Measurements from ENCODE around the gene DOCK2. TPM values are rescaled to one million over a fixed set of nuclear protein-coding genes. Genes with fewer than 3 reads are reported as not detected.

Gene DOCK2
- total RNA-seq, 2 experiments from 2014 or later: 161 to 205 TPM

DNA sequence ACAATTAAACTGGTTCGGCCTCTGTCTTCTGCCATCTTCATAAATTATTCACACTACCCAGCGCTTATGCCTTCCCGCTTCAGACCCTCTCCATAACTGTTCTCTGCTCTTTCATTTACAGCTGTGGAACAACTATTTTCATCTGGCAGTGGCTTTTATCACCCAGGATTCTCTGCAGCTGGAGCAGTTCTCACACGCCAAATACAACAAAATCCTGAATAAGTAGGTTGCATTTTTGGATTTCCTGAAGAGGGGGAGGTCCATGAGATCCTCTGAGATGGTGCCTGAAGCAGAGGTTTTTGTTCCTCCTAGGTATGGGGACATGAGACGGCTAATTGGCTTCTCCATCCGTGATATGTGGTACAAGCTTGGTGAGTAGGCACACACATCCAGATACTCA lies 371.3 kb downstream of the DOCK2 start:
- intact Hi-C loops (cut with micrococcal nuclease; ENCODE audit: unreplicated experiment): no loop called here
- BruUV-seq (replicated peaks): no TSS peak
- Histone ChIP-seq H3K9me2 (ENCODE audit: insufficient read depth, low read length) (no peaks in the 10 kb centered on the region), H3K79me2 (ENCODE audit: insufficient read depth, low read depth, low read length) (no peaks in the 10 kb centered on the region), H3K36me3 (ENCODE audit: insufficient read depth, low read length) (peaks cover 45% of the 10 kb centered on the region), H3K27ac (ENCODE audit: low read depth, low read length, poor library complexity, severe bottlenecking) (no peak overlapping the region), H4K20me1 (ENCODE audit: insufficient read depth, low read length) (no peaks in the 10 kb centered on the region), H3K4me2 (ENCODE audit: low read length) (no peak overlapping the region), H2AFZ (ENCODE audit: low read length) (no peak overlapping the region), H3K9me3 (ENCODE audit: low read length) (no peaks in the 10 kb centered on the region), H3K4me1 (ENCODE audit: insufficient read depth, low read length, poor library complexity, severe bottlenecking) (no peaks in the 10 kb centered on the region), H3K4me3 (ENCODE audit: low read depth, low read length, poor library complexity, severe bottlenecking) (no peak overlapping the region)
- ChIA-PET CTCF (ENCODE audit: unreplicated experiment) (interaction anchor here (0.5 kb wide), 1 partner anchor 19 kb away, joined by 3 read pairs; no protein-coding TSS in a partner anchor), POLR2A (no interaction called here)
- DNase-seq (ENCODE audit: low spot score): no peak
- no peak for TF ChIP-seq CTCF (conservative IDR thresholded peaks at IDR 0.05; ENCODE audit: low read length)
- no peak for TF ChIP-seq EZH2phosphoT487 (IDR thresholded peaks at IDR 0.05; ENCODE audit: borderline replicate concordance, low read depth, low read length)

- TF ChIP-seq CTCF (conservative IDR thresholded peaks at IDR 0.05; ENCODE audit: low read length) (no peak), EZH2phosphoT487 (IDR thresholded peaks at IDR 0.05; ENCODE audit: borderline replicate concordance, low read depth, low read length) (no peak)
- H3K36me3 ChIP-seq (ENCODE audit: insufficient read depth, low read length): peaks cover 42% of the 10 kb centered on the region
- BruUV-seq (replicated peaks): no TSS peak
- no peak overlapping the region for H3K4me3 ChIP-seq (ENCODE audit: low read depth, low read length, poor library complexity, severe bottlenecking)
- no peak overlapping the region for H3K4me2 ChIP-seq (ENCODE audit: low read length)
- H2AFZ ChIP-seq (ENCODE audit: low read length): no peak overlapping the region
- intact Hi-C loops (cut with micrococcal nuclease; ENCODE audit: unreplicated experiment): no loop called here
- no peak overlapping the region for H3K27ac ChIP-seq (ENCODE audit: low read depth, low read length, poor library complexity, severe bottlenecking)
- no peaks in the 10 kb centered on the region for H3K79me2 ChIP-seq (ENCODE audit: insufficient read depth, low read depth, low read length)
- no peaks in the 10 kb centered on the region for H4K20me1 ChIP-seq (ENCODE audit: insufficient read depth, low read length)
- CTCF ChIA-PET (ENCODE audit: unreplicated experiment): no interaction called here
- POLR2A ChIA-PET: no interaction called here
- DNase-seq (ENCODE audit: low spot score): no peak
- H3K9me2 ChIP-seq (ENCODE audit: insufficient read depth, low read length): no peaks in the 10 kb centered on the region
- no peaks in the 10 kb centered on the region for H3K4me1 ChIP-seq (ENCODE audit: insufficient read depth, low read length, poor library complexity, severe bottlenecking)
- no peaks in the 10 kb centered on the region for H3K9me3 ChIP-seq (ENCODE audit: low read length)
Observed at GRCh38 chr5:170010595-170010994, 373.5 kb downstream of the DOCK2 start.

- POLR2A ChIA-PET: no interaction called here
- no peak for TF ChIP-seq EZH2phosphoT487 (IDR thresholded peaks at IDR 0.05; ENCODE audit: borderline replicate concordance, low read depth, low read length)
- TF ChIP-seq CTCF (conservative IDR thresholded peaks at IDR 0.05; ENCODE audit: low read length): no peak
- intact Hi-C loops (cut with micrococcal nuclease; ENCODE audit: unreplicated experiment): no loop called here
- peaks cover 42% of the 10 kb centered on the region for H3K36me3 ChIP-seq (ENCODE audit: insufficient read depth, low read length)
- H3K4me2 ChIP-seq (ENCODE audit: low read length): no peak overlapping the region
- H4K20me1 ChIP-seq (ENCODE audit: insufficient read depth, low read length): no peaks in the 10 kb centered on the region
- H3K4me1 ChIP-seq (ENCODE audit: insufficient read depth, low read length, poor library complexity, severe bottlenecking): no peaks in the 10 kb centered on the region
- no peak overlapping the region for H3K4me3 ChIP-seq (ENCODE audit: low read depth, low read length, poor library complexity, severe bottlenecking)
- CTCF ChIA-PET (ENCODE audit: unreplicated experiment): no interaction called here
- no peaks in the 10 kb centered on the region for H3K9me2 ChIP-seq (ENCODE audit: insufficient read depth, low read length)
- DNase-seq (ENCODE audit: low spot score): no peak
- no TSS peak for BruUV-seq (replicated peaks)
- H3K27ac ChIP-seq (ENCODE audit: low read depth, low read length, poor library complexity, severe bottlenecking): no peak overlapping the region
- no peak overlapping the region for H2AFZ ChIP-seq (ENCODE audit: low read length)
- H3K79me2 ChIP-seq (ENCODE audit: insufficient read depth, low read depth, low read length): no peaks in the 10 kb centered on the region
- H3K9me3 ChIP-seq (ENCODE audit: low read length): no peaks in the 10 kb centered on the region
Observed at GRCh38 chr5:170011751-170012150, 374.7 kb downstream of the DOCK2 start.

Data from OCI-LY7 (cell line).